ENCODE measurements around the gene PEX14.

PEX14 gene

DNA sequence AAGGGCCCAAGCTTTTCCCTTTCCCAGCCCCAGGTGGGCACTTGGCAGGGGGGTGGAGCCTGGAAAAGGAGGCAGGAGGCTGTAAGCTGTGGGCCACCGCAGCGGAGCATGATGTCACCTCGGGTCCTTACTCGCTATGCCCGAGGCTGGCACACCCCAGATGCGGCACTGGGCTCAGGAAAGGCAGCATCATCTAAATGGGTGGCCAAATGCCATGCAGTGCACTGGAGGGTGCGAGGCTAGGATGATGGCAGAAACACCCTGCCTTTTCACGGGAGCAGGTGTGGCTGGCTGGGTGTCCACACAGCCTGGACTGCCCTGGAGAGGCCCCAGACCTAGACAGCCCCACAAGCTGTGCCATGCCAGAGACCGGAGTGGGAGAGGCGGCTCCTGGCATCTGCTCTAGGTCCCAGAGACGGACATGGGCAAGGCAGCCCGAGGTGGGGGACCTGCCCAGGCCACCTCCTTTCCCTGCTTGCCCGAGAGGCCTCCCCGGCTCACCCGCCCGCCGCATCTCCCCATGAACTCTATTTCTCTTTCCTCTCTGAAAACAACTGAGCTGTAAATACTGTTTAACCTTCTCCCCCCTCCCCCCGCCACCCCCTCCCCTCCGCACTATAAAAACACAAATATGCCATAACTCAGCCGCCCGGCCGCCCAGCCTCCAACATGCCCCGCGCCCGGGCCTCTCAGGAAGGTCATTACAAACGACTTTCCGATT is 197.0 kb downstream of the PEX14 start:
- no peak for DNase-seq

DNA sequence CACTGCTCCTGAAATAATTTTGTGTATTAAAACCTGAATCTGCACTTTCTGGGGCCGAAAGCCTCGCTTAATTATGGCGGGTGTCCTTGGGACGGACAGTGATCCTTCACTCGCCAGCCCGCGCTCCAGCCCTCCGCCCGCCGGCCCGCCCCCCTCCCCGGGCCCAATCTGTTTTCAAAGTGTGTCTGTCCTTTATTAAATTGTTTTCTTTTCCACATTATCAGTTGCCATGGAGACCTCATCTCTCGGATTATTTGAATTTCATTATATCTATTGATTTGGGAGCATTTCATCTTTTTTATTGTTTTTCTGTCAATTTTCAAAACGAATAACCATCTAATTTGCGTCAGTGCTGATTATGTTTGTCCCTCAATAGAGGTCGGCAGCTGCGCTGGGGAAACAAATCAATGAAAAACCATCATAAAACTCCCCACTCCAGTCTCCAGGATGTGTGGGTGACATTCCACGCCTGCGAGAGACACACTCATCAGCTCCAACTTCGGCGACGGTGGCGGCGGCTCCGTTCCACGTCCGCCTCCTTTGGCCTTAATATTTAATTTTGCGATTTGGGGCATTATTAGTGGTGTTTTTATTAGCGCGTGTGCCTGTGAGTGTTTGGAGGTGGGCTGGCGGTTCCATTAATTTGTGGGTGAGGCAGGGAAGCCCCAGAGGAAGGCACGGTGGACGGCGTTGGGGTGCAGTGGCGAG is 197.7 kb downstream of the PEX14 start:
- no peak for DNase-seq

DNA sequence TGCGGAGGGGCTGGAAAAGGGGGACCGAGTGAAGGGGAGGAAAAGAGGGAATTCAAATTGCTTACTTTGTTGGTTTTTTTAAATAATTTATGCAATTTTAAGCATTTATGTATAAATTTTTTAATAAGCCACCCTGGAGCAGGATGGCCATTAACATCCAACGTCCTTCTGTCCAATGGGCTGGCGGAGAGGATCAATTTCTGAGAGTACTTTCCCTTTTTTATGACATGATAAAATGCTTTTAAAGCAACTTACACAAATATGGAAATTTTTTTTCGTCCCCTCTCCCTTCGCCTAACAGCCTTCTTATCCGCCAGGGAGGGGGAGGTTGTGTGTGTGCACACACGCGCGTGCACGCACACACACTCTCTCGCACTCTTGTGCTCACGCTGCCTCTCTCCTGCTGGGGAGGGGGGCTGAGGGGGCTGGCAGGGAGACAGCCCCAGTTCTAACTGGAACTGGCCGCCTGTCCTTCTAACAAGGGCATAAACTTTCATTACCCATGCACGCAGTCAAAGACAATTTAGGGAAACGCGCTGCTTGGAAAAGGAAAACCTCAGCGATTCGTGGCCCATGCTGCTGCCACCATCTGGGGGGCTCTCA is 198.5 kb downstream of the PEX14 start:
- no peak for DNase-seq

DNA sequence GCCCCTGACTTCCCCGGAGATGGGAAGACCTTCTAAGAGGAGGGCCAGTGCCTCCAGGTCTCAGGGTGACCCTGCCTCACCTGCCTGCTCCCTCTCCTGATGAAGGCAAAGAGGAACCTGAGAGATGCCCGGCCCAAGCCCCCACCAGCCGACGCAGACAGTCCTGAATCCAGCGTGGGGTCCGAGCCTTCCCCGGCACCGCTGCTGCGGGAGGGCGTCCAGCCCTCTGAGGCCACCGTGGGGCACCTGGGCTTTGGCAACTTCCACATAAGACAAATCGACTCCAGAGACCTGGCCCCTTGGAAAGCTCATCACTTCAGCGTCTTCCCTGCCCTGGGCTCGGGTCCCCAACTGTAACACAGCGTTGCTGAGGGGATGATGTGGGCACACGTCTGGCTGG is 199.5 kb downstream of the PEX14 start:
- DNase-seq: no peak

DNA sequence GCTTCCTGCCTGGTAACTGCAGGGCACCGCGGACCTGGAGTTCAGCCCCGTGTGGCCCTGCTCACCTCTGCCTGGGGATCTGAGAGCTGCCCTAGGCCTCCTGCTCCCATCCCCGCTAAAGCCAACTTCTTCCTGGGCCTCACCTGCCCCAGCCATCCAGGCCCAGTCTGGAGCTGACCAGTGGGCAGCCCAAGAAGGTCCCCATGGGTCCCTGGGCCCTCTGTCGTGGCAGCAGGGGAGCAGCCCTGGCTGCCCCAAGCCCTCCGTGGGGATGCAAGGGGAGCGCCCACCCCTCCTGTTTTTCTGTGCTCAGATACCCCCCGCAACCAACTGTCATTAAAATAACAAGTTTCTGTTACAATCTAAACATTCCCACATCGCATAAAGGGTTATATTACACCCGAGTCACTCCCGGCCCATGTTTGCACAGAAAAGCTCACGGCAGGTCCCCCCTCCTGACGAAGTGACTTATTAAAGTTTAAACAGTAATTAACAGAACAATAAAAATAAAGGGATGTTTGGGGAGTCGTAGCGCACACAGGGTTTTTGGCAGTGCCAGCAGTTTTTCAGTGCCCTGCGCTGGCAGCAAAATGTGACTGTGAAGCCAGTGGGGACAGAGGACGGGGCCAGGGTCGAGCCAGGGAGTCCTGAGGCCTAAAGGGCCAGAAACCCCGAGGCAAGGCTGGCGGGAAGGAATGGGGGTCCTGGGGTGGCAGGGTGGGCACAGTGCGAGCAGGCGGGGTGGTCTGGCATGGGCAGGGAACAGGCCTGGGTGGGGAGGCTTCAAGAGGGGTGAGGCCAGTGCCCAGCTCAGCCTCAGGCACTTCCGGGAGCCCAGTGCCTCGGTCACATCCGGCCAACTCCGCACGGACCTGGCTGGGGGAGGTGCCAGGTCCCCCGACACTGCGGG is 200.2 kb downstream of the PEX14 start:
- no peak for DNase-seq

DNA sequence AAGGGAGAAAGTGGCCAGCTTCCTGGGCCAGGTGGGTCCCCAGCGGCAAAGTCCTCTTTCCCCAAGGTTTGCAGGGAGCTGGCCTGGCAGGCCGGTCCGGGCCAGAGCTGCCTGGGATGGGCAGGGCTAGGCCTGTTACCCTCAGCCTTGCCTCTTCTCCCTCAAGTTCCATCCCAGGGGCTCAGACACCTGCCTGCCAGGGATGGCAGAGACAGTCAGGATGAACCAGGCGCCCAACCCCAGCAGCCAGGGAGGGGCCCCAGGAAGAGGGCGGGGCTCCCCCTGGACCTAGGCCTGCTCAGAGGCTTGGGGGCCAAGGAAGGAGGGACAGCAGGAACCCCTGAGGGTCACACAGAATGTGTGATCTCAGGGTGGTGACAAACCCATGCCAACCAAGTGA is 201.1 kb downstream of the PEX14 start:
- no peak for DNase-seq

DNA sequence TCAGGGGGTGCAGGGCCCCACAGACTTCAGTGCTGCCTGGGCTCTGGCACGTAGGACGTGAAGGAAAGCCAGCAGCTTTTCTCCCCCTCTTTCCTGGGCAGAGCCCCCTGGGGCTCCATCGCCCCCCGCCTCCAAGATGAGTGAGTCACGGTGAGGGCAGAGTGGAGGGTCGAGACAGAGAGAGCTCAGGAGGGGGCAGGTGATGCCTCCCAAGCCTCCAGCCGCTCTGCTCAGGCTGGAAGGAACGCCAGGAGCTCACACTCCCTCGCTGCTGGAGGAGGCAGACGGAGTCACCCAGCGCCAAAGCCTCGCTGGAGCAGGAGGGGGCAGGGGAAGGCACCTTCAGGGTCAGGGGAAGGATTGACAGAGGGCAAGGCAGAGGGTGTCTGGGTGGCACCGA is 202.2 kb downstream of the PEX14 start:
- no peak for DNase-seq

DNA sequence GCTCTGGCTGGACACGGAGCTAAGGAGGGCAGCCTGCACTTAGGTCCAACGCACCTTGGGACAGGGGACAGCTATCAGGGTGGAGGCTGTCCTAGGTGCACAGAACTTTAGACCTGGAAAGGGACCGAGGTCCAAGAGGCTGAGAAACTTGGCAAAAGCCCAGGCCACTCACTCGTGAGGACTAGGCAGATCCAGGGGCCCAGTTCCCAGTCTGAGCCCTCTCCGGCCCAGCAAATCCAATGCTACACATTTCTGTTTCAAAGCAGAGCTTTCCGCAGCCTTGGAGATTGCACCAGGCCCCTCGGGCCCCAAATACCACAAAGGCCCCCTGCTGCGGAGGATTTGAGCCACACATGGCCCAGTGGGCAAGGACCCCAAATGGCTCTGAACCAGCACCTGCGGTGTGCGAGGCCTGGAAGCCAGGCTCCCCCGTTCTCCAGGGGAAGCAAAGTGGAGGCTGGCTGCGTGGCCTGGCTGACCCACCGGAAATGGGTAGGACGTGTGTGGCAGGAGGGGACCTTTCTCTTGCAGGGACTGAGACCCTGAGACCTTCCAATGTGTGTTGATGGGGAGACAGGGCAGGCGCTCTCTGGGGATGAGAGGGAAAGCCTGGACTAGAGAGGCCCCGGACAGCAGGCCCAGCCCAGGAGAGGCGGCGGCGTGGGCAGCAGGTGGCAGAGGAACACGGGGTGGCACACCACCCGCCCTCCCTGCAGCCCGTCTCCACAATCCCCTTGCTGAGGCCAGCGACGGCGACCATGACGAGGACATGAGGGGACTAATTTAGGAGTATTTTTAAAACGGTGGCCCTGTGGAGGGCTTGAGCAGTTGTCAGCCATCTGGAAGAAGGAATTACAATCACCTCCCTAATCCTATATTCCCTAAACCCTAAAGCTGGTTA is 203.0 kb downstream of the PEX14 start:
- DNase-seq: no peak

DNA sequence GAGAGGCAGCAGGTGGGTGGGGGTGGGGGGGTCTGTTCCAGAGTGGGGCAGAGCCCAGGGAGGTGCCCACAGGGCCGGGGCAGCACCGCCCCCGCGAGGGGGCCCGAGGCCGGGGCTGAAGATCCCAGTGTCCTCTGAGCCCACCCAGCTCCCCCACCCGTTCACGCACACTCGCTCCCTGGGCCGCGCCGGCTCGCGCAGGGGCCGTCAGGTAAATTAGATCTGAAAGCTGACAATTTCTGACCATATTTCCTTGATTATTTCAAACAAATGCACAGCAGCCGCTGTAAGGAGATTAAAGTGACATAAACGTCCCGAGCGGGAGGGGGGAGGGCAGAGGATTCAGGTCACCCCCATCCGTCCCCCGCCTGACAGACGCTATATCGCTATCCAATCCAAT is 203.7 kb downstream of the PEX14 start:
- DNase-seq: no peak

DNA sequence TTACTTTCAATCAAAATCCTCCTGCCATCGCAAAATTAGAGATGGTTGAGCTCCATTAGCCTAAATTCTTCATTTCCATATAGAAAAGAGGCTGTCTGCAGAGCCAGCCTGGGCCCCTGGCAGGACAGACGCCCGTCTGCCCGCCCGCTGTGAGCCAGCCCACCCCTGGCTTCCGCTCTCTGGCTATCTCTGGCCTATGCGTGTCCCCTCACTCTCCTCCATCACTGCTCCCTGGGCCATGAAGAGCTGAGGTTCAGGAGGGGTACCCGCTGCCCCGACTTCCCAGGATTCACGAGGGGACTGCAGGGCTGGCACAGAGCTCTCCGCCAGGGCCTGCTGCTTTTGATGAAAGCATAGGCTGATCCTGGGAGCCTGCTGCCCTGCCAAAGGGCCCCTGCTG is 204.1 kb downstream of the PEX14 start:
- no peak for DNase-seq

DNA sequence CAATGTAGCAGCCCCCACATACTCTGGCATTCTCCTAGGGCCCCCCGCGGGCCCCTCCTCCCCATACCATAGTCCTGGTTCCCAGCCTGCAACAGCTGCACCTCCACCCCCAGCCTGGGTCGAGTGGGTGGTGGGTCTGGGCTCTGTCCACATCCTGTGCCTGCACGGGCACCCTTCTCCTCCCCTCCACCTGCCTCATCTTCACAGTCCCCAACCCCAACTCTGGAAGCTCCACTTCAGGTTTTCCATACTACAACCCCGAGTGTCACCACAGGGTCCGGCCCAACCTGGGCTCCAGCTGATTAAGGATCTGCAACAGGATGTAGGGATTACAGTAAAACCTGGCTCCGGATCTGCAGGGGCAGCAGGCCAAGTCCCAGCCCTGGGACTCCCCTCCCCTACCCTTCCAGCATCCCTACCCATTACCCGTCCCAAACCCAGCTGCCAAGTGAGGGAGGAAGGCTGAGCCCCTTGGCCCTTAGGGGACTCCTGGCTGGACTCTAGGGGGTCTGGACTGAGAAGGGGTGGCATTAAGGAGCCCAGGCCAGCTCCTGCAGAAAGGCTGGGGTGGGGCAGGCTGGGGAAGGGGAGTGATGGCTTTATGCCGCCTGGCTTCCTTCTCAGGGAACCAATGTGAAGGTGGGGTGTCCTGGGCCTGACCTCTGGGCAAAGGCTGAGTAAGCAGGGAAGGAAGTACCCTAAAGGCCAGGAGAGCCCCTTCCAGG is 204.9 kb downstream of the PEX14 start:
- DNase-seq: peak; percentile 35
